Kidney epithelial cell (primary cell): Measurements from ENCODE around the gene BUB1. TPM values are rescaled to one million over a fixed set of nuclear protein-coding genes. Genes with fewer than 3 reads are reported as not detected.

Source experiments
- DNase-seq: peaks from one replicate; pipeline ENCODE4 v3.0.0-alpha.2; 2010; ENCODE audit warnings: low read depth
- H3K27me3 ChIP-seq: 2 replicates; pipeline ENCODE4 v1.6.0; 2011; ENCODE audit warnings: low read length; ENCODE audit not compliant: control insufficient read depth, insufficient read depth
- H3K36me3 ChIP-seq: 2 replicates; pipeline ENCODE4 v1.5.1; 2011; ENCODE audit warnings: low read length; ENCODE audit not compliant: control insufficient read depth, insufficient read depth
- H3K4me3 ChIP-seq: 2 replicates; pipeline ENCODE4 v1.5.1; 2011; ENCODE audit warnings: low read depth, mild to moderate bottlenecking, control low read depth, low read length
- CTCF ChIP-seq: IDR thresholded peaks from 2 replicates; pipeline ENCODE4 v1.5.1; 2011; ENCODE audit warnings: mild to moderate bottlenecking, moderate library complexity, low read length, control low read depth, inconsistent platforms; ENCODE audit not compliant: insufficient read depth, poor library complexity, severe bottlenecking
- total RNA-seq: library from RNA; depleted of rRNA; stranded (reverse); fragments of >200 nt; gene quantifications from 2 replicates; pipeline ENCODE4 v1.2.3, GENCODE V29; 2015

Gene BUB1
- total RNA-seq, 1 donor from 2014 or later, result 10.2 TPM

- Histone ChIP-seq H3K27me3 (peaks cover 13% of the 10 kb centered on the region), H3K36me3 (no peaks in the 10 kb centered on the region), H3K4me3 (no peak overlapping the region)
- no peak for DNase-seq
- no peak for TF ChIP-seq CTCF
Measured at GRCh38 chr2:110720547-110720946, 42.7 kb upstream of the BUB1 start.

- peaks cover 6% of the 10 kb centered on the region for H3K27me3 ChIP-seq
Measured at GRCh38 chr2:110718990-110719389, 41.1 kb upstream of the BUB1 start.

GRCh38 chr2:110718382-110718781 lies 40.5 kb upstream of the BUB1 start:
- TF ChIP-seq CTCF, result no peak
- no peak overlapping the region for H3K4me3 ChIP-seq
- H3K36me3 ChIP-seq, result no peaks in the 10 kb centered on the region
- H3K27me3 ChIP-seq, result peaks cover 4% of the 10 kb centered on the region
- DNase-seq, result no peak

More at GRCh38 chr2:110718990-110719389, 41.1 kb upstream of the BUB1 start:
- no peak for TF ChIP-seq CTCF
- Histone ChIP-seq H3K36me3 (no peaks in the 10 kb centered on the region), H3K4me3 (no peak overlapping the region)
- DNase-seq, result no peak

DNA sequence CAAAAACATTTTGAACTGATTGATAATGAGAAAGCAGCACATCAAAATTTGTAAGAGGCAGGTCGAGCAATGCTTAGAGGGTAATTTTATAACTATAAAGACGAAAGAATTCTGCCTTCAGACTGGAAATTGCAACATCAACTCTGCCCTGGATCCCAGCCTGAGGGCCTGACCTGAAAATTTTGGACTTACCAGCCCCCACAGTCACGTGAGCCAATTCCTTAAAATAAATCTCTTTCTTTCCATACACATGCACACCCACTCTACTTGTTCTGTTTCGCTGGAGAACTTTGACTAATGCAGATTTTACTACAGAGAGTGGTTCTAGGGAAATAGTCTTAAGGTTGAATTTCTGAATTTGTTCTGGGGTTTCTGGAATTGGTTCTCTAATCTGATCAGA lies 39.9 kb upstream of the BUB1 start:
- Histone ChIP-seq H3K4me3 (no peak overlapping the region), H3K27me3 (peaks cover 4% of the 10 kb centered on the region), H3K36me3 (no peaks in the 10 kb centered on the region)
- no peak for DNase-seq
- no peak for TF ChIP-seq CTCF

GRCh38 chr2:110716959-110717645 lies 39.2 kb upstream of the BUB1 start:
- Histone ChIP-seq H3K36me3 (no peaks in the 10 kb centered on the region), H3K4me3 (no peak overlapping the region), H3K27me3 (peaks cover 4% of the 10 kb centered on the region)
- no peak for TF ChIP-seq CTCF
- no peak for DNase-seq
